WTC11 (cell line): ENCODE data around the gene PPP2R5E. TPM values are rescaled to one million over a fixed set of nuclear protein-coding genes. Genes with fewer than 3 reads are reported as not detected.

Source experiments
- ATAC-seq: fragments of 200-7000 bp; cut with Tn5 transposase; 2 replicates; pipeline ENCODE4 v1.10.0; 2021; ENCODE audit warnings: mild to moderate bottlenecking, moderate library complexity
- CTCF ChIA-PET: fragments of 300-600 bp; sonication (Branson Sonifier 250); formaldehyde crosslinking; loops from one replicate; lab custom pipeline; 2021; ENCODE audit warnings: antibody characterized with exemption; lab: Charles Lee
- POLR2A ChIA-PET: fragments of 350-600 bp; sonication (Branson Sonifier 250); formaldehyde crosslinking; loops from one replicate; lab custom pipeline; 2021; ENCODE audit warnings: antibody characterized with exemption; lab: Charles Lee
- DNase-seq: peaks from one replicate; pipeline ENCODE4 v3.0.0; 2021; ENCODE audit warnings: low spot score
- H3K27ac Mint-ChIP-seq: 2 replicates; pipeline ENCODE4 v1.8.0; 2021; ENCODE audit warnings: mixed read lengths
- H3K27me3 Mint-ChIP-seq: 2 replicates; pipeline ENCODE4 v1.8.0; 2021; ENCODE audit warnings: low read depth, mild to moderate bottlenecking, moderate library complexity, mixed read lengths
- H3K36me3 Mint-ChIP-seq: 2 replicates; pipeline ENCODE4 v1.8.0; 2021; ENCODE audit warnings: mixed read lengths
- H3K4me1 Mint-ChIP-seq: 2 replicates; pipeline ENCODE4 v1.8.0; 2022; ENCODE audit warnings: mixed read lengths
- H3K4me3 Mint-ChIP-seq: 2 replicates; pipeline ENCODE4 v1.8.0; 2021; ENCODE audit warnings: mild to moderate bottlenecking, moderate library complexity, mixed read lengths
- H3K9me3 Mint-ChIP-seq: 2 replicates; pipeline ENCODE4 v1.8.0; 2021; ENCODE audit warnings: mixed read lengths
- AR ChIP-seq: fragments of 250-450 bp; sonication (Bioruptor Pico); IDR thresholded peaks from 2 replicates; pipeline ENCODE4 v1.9.0; 2021; ENCODE audit warnings: mild to moderate bottlenecking
- ATF1 ChIP-seq: sonication (generic); formaldehyde crosslinking; IDR thresholded peaks from 2 replicates; pipeline ENCODE4 v1.8.1; 2023; ENCODE audit warnings: mild to moderate bottlenecking, moderate library complexity, missing genetic modification reagents
- ESRRA ChIP-seq: sonication (generic); formaldehyde crosslinking; IDR thresholded peaks from 2 replicates; pipeline ENCODE4 v1.8.1; 2022; ENCODE audit warnings: mild to moderate bottlenecking, missing genetic modification reagents, borderline replicate concordance
- ETV6 ChIP-seq: sonication (generic); formaldehyde crosslinking; IDR thresholded peaks from 2 replicates; pipeline ENCODE4 v1.8.1; 2022; ENCODE audit warnings: mild to moderate bottlenecking, missing genetic modification reagents
- FOXJ3 ChIP-seq: sonication (generic); formaldehyde crosslinking; IDR thresholded peaks from 2 replicates; pipeline ENCODE4 v1.9.0; 2021; ENCODE audit warnings: missing genetic modification reagents, mild to moderate bottlenecking, borderline replicate concordance
- GABPB1 ChIP-seq: sonication (generic); formaldehyde crosslinking; IDR thresholded peaks from 2 replicates; pipeline ENCODE4 v1.8.1; 2023; ENCODE audit warnings: mild to moderate bottlenecking, missing genetic modification reagents
- GTF2I ChIP-seq: fragments of 250-450 bp; sonication (Bioruptor Pico); conservative IDR thresholded peaks from 2 replicates; pipeline ENCODE4 v1.4.0; 2021; ENCODE audit warnings: mild to moderate bottlenecking
- IRF2 ChIP-seq: sonication (generic); formaldehyde crosslinking; IDR thresholded peaks from 2 replicates; pipeline ENCODE4 v1.8.0; 2022; ENCODE audit warnings: low read depth, missing genetic modification reagents, borderline replicate concordance
- KAT7 ChIP-seq: sonication (generic); formaldehyde crosslinking; IDR thresholded peaks from 2 replicates; pipeline ENCODE4 v1.8.1; 2023; ENCODE audit warnings: missing genetic modification reagents, mild to moderate bottlenecking, borderline replicate concordance
- MXD4 ChIP-seq: fragments of 250-450 bp; sonication (Bioruptor Pico); IDR thresholded peaks from 2 replicates; pipeline ENCODE4 v1.8.0; 2021; ENCODE audit warnings: mild to moderate bottlenecking, moderate library complexity, borderline replicate concordance
- NFYB ChIP-seq: sonication (generic); formaldehyde crosslinking; conservative IDR thresholded peaks from 2 replicates; pipeline ENCODE4 v1.8.0; 2022; ENCODE audit warnings: low read depth, missing genetic modification reagents
- NR2C2 ChIP-seq: sonication (generic); formaldehyde crosslinking; IDR thresholded peaks from 2 replicates; pipeline ENCODE4 v1.8.0; 2022; ENCODE audit warnings: mild to moderate bottlenecking, missing genetic modification reagents
- OVOL2 ChIP-seq: fragments of 250-450 bp; sonication (Bioruptor Pico); IDR thresholded peaks from 2 replicates; pipeline ENCODE4 v1.9.0; 2021; ENCODE audit warnings: mild to moderate bottlenecking, borderline replicate concordance
- RORB ChIP-seq: fragments of 250-450 bp; sonication (Bioruptor Pico); IDR thresholded peaks from 2 replicates; pipeline ENCODE4 v1.9.0; 2021; ENCODE audit warnings: mild to moderate bottlenecking
- SP1 ChIP-seq: sonication (generic); formaldehyde crosslinking; conservative IDR thresholded peaks from 2 replicates; pipeline ENCODE4 v1.8.1; 2022; ENCODE audit warnings: missing genetic modification reagents
- TEAD1 ChIP-seq: sonication (generic); formaldehyde crosslinking; IDR thresholded peaks from 2 replicates; pipeline ENCODE4 v1.8.0; 2022; ENCODE audit warnings: mild to moderate bottlenecking, missing genetic modification reagents
- ZBTB43 ChIP-seq: sonication (generic); formaldehyde crosslinking; IDR thresholded peaks from 2 replicates; pipeline ENCODE4 v1.8.1; 2023; ENCODE audit warnings: mild to moderate bottlenecking, missing genetic modification reagents
- ZNF232 ChIP-seq: sonication (generic); formaldehyde crosslinking; IDR thresholded peaks from 2 replicates; pipeline ENCODE4 v1.8.0; 2022; ENCODE audit warnings: mild to moderate bottlenecking, missing genetic modification reagents
- ZNF281 ChIP-seq: sonication (generic); formaldehyde crosslinking; IDR thresholded peaks from 2 replicates; pipeline ENCODE4 v1.8.0; 2023; ENCODE audit warnings: mild to moderate bottlenecking, missing genetic modification reagents
- ZNF396 ChIP-seq: fragments of 250-450 bp; sonication (Bioruptor Pico); IDR thresholded peaks from 2 replicates; pipeline ENCODE4 v1.8.0; 2021; ENCODE audit warnings: mild to moderate bottlenecking, moderate library complexity, borderline replicate concordance
- ZNF423 ChIP-seq: fragments of 250-450 bp; sonication (Bioruptor Pico); IDR thresholded peaks from 2 replicates; pipeline ENCODE4 v2.1.2; 2022; ENCODE audit warnings: mild to moderate bottlenecking, moderate library complexity
- total RNA-seq: library from RNA; stranded (reverse); gene quantifications from 3 replicates; pipeline ENCODE4 v1.2.3, GENCODE V29; 2021
- TF ChIP-seq, protein P1 (sequence below): fragments of 250-450 bp; sonication (Bioruptor Pico); IDR thresholded peaks from 2 replicates; pipeline ENCODE4 v2.1.2; 2022; ENCODE audit warnings: mild to moderate bottlenecking, moderate library complexity
- TF ChIP-seq, protein P2 (sequence below): fragments of 200-600 bp; IDR thresholded peaks from 2 replicates; pipeline ENCODE4 v1.8.0; 2022; ENCODE audit warnings: antibody characterized with exemption
- TF ChIP-seq, protein P3 (sequence below): sonication (generic); formaldehyde crosslinking; IDR thresholded peaks from 2 replicates; pipeline ENCODE4 v1.8.1; 2022; ENCODE audit warnings: mild to moderate bottlenecking, moderate library complexity, missing genetic modification reagents
- TF ChIP-seq, protein P4 (sequence below): fragments of 250-450 bp; sonication (Bioruptor Pico); IDR thresholded peaks from 2 replicates; pipeline ENCODE4 v1.9.0; 2021; ENCODE audit warnings: moderate library complexity, mild to moderate bottlenecking, inconsistent platforms, borderline replicate concordance

Gene PPP2R5E
- total RNA-seq, 1 experiment from 2014 or later: 59.0 TPM

DNA sequence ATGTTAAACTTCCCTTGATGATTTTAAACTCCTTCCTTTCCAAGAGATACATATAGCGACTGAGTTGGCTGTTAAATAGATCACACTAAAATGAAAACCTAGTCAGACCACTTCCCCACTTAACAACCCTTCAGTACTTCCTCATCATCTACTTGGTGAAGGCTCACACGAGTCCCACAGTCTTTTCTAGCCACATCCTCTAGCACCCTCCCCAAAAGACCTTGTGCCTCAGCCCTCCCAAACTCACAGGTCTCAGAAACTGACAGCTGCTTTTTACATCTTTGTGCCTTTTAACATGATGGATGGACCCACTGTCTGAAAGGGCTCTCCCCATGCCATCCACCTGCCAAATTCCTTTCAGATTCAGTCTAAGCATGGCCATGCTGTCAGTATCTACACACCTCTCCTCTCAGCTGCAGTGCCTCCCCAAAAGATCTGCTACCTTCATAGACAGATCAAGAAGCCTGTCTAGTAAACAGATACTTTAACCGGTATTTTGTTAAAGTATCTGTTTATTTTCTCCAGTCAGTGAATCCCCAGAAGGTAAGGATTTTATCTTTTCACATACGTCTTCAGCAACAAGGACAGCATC is 159.3 kb downstream of the PPP2R5E start:
- no peak for TF ChIP-seq SP1 (CRISPR knock-in tag)
- no peak for TF ChIP-seq RORB (CRISPR knock-in tag)
- no peak for TF ChIP-seq ATF1
- TF ChIP-seq GABPB1 (CRISPR knock-in tag): no peak
- TF ChIP-seq, protein P1, sequence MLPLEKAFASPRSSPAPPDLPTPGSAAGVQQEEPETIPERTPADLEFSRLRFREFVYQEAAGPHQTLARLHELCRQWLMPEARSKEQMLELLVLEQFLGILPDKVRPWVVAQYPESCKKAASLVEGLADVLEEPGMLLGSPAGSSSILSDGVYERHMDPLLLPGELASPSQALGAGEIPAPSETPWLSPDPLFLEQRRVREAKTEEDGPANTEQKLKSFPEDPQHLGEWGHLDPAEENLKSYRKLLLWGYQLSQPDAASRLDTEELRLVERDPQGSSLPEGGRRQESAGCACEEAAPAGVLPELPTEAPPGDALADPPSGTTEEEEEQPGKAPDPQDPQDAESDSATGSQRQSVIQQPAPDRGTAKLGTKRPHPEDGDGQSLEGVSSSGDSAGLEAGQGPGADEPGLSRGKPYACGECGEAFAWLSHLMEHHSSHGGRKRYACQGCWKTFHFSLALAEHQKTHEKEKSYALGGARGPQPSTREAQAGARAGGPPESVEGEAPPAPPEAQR (CRISPR knock-in tag): no peak
- TF ChIP-seq IRF2 (CRISPR knock-in tag): no peak
- TF ChIP-seq ZNF423: no peak
- no peak for TF ChIP-seq NFYB (CRISPR knock-in tag)
- TF ChIP-seq MXD4: no peak
- TF ChIP-seq ESRRA (CRISPR knock-in tag): no peak
- no peak for TF ChIP-seq TEAD1 (CRISPR knock-in tag)
- TF ChIP-seq FOXJ3 (CRISPR knock-in tag): no peak
- no peak for TF ChIP-seq ETV6 (CRISPR knock-in tag)
- TF ChIP-seq NR2C2: no peak
- TF ChIP-seq OVOL2 (CRISPR knock-in tag): no peak
- TF ChIP-seq, protein P2, sequence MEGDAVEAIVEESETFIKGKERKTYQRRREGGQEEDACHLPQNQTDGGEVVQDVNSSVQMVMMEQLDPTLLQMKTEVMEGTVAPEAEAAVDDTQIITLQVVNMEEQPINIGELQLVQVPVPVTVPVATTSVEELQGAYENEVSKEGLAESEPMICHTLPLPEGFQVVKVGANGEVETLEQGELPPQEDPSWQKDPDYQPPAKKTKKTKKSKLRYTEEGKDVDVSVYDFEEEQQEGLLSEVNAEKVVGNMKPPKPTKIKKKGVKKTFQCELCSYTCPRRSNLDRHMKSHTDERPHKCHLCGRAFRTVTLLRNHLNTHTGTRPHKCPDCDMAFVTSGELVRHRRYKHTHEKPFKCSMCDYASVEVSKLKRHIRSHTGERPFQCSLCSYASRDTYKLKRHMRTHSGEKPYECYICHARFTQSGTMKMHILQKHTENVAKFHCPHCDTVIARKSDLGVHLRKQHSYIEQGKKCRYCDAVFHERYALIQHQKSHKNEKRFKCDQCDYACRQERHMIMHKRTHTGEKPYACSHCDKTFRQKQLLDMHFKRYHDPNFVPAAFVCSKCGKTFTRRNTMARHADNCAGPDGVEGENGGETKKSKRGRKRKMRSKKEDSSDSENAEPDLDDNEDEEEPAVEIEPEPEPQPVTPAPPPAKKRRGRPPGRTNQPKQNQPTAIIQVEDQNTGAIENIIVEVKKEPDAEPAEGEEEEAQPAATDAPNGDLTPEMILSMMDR: no peak
- TF ChIP-seq, protein P3, sequence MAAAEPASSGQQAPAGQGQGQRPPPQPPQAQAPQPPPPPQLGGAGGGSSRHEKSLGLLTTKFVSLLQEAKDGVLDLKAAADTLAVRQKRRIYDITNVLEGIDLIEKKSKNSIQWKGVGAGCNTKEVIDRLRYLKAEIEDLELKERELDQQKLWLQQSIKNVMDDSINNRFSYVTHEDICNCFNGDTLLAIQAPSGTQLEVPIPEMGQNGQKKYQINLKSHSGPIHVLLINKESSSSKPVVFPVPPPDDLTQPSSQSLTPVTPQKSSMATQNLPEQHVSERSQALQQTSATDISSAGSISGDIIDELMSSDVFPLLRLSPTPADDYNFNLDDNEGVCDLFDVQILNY (CRISPR knock-in tag): no peak
- TF ChIP-seq, protein P4, sequence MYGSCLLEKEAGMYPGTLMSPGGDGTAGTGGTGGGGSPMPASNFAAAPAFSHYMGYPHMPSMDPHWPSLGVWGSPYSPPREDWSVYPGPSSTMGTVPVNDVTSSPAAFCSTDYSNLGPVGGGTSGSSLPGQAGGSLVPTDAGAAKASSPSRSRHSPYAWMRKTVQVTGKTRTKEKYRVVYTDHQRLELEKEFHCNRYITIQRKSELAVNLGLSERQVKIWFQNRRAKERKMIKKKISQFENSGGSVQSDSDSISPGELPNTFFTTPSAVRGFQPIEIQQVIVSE (CRISPR knock-in tag): no peak
- ATAC-seq: no peak
- H3K4me3 Mint-ChIP-seq: no peak overlapping the region
- peak overlapping the region; percentile 17; the same call in 1 of the 2 replicates for H3K27ac Mint-ChIP-seq
- peaks cover 53% of the 10 kb centered on the region for H3K36me3 Mint-ChIP-seq
- H3K9me3 Mint-ChIP-seq: no peaks in the 10 kb centered on the region
- DNase-seq: no peak
- CTCF ChIA-PET: no interaction called here
- no peaks in the 10 kb centered on the region for H3K4me1 Mint-ChIP-seq
- POLR2A ChIA-PET: no interaction called here
- no peaks in the 10 kb centered on the region for H3K27me3 Mint-ChIP-seq

DNA sequence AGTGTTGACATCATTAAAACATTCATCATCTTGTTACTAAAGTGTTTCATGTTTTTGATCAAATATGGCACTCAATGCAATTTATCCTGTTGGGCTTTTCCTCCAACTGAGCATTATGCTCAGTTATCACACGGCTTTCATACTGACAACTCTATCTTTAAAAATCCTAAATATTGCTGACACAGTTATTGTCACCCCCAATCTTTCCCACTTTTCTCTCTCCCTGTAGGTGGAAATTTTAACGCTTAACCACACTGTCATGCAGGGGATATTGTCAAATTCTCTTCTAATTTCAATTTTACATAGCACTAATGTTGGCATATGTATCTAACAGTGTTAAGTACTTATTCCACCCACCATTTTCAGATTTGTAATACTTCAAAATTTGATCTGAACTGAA is 164.7 kb downstream of the PPP2R5E start:
- H3K4me3 Mint-ChIP-seq: no peak overlapping the region
- DNase-seq: no peak
- ATAC-seq: no peak
- H3K4me1 Mint-ChIP-seq: no peaks in the 10 kb centered on the region
- POLR2A ChIA-PET: interaction anchor here (0.6 kb wide), 1 partner anchor 282 kb away, joined by 3 read pairs; no protein-coding TSS in a partner anchor
- H3K27me3 Mint-ChIP-seq: no peaks in the 10 kb centered on the region
- no peak overlapping the region for H3K27ac Mint-ChIP-seq
- CTCF ChIA-PET: no interaction called here
- peaks cover 31% of the 10 kb centered on the region for H3K36me3 Mint-ChIP-seq
- no peaks in the 10 kb centered on the region for H3K9me3 Mint-ChIP-seq
- TF ChIP-seq ZNF396 (CRISPR knock-in tag): no peak
- no peak for TF ChIP-seq ZBTB43 (CRISPR knock-in tag)
- TF ChIP-seq ZNF232 (CRISPR knock-in tag): no peak
- TF ChIP-seq SP1 (CRISPR knock-in tag): no peak
- no peak for TF ChIP-seq GTF2I
- TF ChIP-seq KAT7: no peak
- no peak for TF ChIP-seq AR
- no peak for TF ChIP-seq NR2C2
- TF ChIP-seq ZNF281 (CRISPR knock-in tag): no peak
